IMR-90 (cell line): ENCODE measurements around the gene EMX1.

Experiments used
- BHLHE40 ChIP-seq: fragments of 150-350 bp; IDR thresholded peaks from 2 replicates; pipeline ENCODE4 v1.6.1; 2016; ENCODE audit warnings: mild to moderate bottlenecking, low read depth, low read length
- CHD1 ChIP-seq: IDR thresholded peaks from 2 replicates; pipeline ENCODE4 v1.6.1; 2012; ENCODE audit warnings: low read depth, low read length, improper control_type of control experiment
- MAFK ChIP-seq: IDR thresholded peaks from 2 replicates; pipeline ENCODE4 v1.6.1; 2012; ENCODE audit warnings: low read depth, low read length, improper control_type of control experiment
- MAZ ChIP-seq: IDR thresholded peaks from 2 replicates; pipeline ENCODE4 v1.6.1; 2012; ENCODE audit warnings: low read depth, mild to moderate bottlenecking, low read length, improper control_type of control experiment, moderate library complexity, borderline replicate concordance
- POLR2A ChIP-seq: IDR thresholded peaks from 2 replicates; pipeline ENCODE4 v1.6.1; 2012; ENCODE audit warnings: mild to moderate bottlenecking, low read depth, low read length
- RAD21 ChIP-seq: IDR thresholded peaks from 2 replicates; pipeline ENCODE4 v1.6.1; 2012; ENCODE audit warnings: low read length, improper control_type of control experiment
- RCOR1 ChIP-seq: IDR thresholded peaks from 2 replicates; pipeline ENCODE4 v1.6.1; 2012; ENCODE audit warnings: mild to moderate bottlenecking, low read length, improper control_type of control experiment; ENCODE audit not compliant: insufficient replicate concordance
- RFX5 ChIP-seq: IDR thresholded peaks from 2 replicates; pipeline ENCODE4 v1.8.0; 2012; ENCODE audit warnings: low read depth, mild to moderate bottlenecking, low read length, moderate library complexity
- SMC3 ChIP-seq: fragments of 150-350 bp; IDR thresholded peaks from 2 replicates; pipeline ENCODE4 v1.6.1; 2016; ENCODE audit warnings: low read depth, mild to moderate bottlenecking, antibody characterized with exemption, low read length, moderate library complexity
- TF ChIP-seq, protein P1 (sequence below): conservative IDR thresholded peaks from 2 replicates; pipeline ENCODE4 v1.5.1; 2012; ENCODE audit warnings: mild to moderate bottlenecking, low read depth, low read length, improper control_type of control experiment
- TF ChIP-seq, protein P2 (sequence below): fragments of 150-350 bp; IDR thresholded peaks from 2 replicates; pipeline ENCODE4 v1.6.1; 2016; ENCODE audit warnings: low read depth, mild to moderate bottlenecking, low read length, moderate library complexity, borderline replicate concordance
- TF ChIP-seq, protein P3 (sequence below): fragments of 150-350 bp; IDR thresholded peaks from 2 replicates; pipeline ENCODE4 v1.6.1; 2017; ENCODE audit warnings: mild to moderate bottlenecking, antibody characterized with exemption, low read length, low read depth

DNA sequence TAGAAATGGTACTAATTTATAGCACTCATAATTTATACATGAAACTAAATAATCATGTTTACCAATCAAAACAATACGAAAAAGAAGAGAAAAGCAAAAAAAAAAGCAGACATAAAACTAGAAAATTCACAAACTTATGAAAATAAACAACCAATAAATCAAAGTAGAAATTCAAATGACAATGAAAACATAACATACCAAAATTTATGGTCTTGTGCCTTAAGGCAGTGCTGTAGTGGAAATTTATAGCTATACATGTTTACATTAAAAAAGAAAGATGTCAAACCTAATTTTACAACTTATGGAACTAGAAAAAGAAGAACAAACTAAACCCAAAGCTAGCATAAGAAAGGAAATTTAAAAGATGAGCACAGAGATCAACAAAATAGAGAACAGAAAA lies 46.3 kb upstream of the EMX1 start:
- TF ChIP-seq MAFK = no peak
- no peak for TF ChIP-seq RAD21
- TF ChIP-seq POLR2A = no peak
- TF ChIP-seq SMC3 = no peak
- TF ChIP-seq, protein P1, sequence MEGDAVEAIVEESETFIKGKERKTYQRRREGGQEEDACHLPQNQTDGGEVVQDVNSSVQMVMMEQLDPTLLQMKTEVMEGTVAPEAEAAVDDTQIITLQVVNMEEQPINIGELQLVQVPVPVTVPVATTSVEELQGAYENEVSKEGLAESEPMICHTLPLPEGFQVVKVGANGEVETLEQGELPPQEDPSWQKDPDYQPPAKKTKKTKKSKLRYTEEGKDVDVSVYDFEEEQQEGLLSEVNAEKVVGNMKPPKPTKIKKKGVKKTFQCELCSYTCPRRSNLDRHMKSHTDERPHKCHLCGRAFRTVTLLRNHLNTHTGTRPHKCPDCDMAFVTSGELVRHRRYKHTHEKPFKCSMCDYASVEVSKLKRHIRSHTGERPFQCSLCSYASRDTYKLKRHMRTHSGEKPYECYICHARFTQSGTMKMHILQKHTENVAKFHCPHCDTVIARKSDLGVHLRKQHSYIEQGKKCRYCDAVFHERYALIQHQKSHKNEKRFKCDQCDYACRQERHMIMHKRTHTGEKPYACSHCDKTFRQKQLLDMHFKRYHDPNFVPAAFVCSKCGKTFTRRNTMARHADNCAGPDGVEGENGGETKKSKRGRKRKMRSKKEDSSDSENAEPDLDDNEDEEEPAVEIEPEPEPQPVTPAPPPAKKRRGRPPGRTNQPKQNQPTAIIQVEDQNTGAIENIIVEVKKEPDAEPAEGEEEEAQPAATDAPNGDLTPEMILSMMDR = no peak
- no peak for TF ChIP-seq RFX5
- TF ChIP-seq, protein P2, sequence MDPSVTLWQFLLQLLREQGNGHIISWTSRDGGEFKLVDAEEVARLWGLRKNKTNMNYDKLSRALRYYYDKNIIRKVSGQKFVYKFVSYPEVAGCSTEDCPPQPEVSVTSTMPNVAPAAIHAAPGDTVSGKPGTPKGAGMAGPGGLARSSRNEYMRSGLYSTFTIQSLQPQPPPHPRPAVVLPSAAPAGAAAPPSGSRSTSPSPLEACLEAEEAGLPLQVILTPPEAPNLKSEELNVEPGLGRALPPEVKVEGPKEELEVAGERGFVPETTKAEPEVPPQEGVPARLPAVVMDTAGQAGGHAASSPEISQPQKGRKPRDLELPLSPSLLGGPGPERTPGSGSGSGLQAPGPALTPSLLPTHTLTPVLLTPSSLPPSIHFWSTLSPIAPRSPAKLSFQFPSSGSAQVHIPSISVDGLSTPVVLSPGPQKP = no peak
- TF ChIP-seq, protein P3, sequence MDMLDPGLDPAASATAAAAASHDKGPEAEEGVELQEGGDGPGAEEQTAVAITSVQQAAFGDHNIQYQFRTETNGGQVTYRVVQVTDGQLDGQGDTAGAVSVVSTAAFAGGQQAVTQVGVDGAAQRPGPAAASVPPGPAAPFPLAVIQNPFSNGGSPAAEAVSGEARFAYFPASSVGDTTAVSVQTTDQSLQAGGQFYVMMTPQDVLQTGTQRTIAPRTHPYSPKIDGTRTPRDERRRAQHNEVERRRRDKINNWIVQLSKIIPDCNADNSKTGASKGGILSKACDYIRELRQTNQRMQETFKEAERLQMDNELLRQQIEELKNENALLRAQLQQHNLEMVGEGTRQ = no peak
- no peak for TF ChIP-seq MAZ
- TF ChIP-seq BHLHE40 = no peak
- TF ChIP-seq CHD1 = no peak
- TF ChIP-seq RCOR1 = no peak
